ENCODE data around the gene NFIL3. TPM values are rescaled to one million over a fixed set of nuclear protein-coding genes. Genes with fewer than 3 reads are reported as not detected.
A peak's percentile ranks its signal among the peaks of the same experiment; 100 is the strongest.

NFIL3 gene
- total and polyA plus RNA-seq, 7 donors: 22.4 to 152 (median 67.3) TPM

GRCh38 chr9:91436841-91437240 lies 13.2 kb upstream of the NFIL3 start:
- Histone ChIP-seq H3K27me3 (ENCODE audit: insufficient read depth in 3 of 3, low read length in 2 of 3) (no peaks in the 10 kb centered on the region), H3K4me3 (no peak overlapping the region), H3K9me3 (no peaks in the 10 kb centered on the region), H3K36me3 (ENCODE audit: insufficient read depth in 1 of 2, low read depth in 1 of 2) (no peaks in the 10 kb centered on the region), H3K4me1 (peaks cover 4% of the 10 kb centered on the region), H3K27ac (no peak overlapping the region)
- 77 to 86% (median 81%) methylated on average over 13 of the region's 13 CpGs for WGBS, 3 donors
- TF ChIP-seq CTCF (IDR thresholded peaks at IDR 0.05): no peak
- no peak for DNase-seq
- intact Hi-C loops (cut with DNase I): no loop called here
- no peak for ATAC-seq

GRCh38 chr9:91433180-91433579 lies 9.5 kb upstream of the NFIL3 start:
- intact Hi-C loops (cut with DNase I): loop anchor here in 1 of 2 donors (5.0 kb wide), 1 partner anchor 396 kb away; no protein-coding TSS in a partner anchor
- peak; percentile 95 to 99 (median 98) for ATAC-seq
- 5 to 16% (median 6%) methylated on average over 2 of the region's 2 CpGs for WGBS, 3 donors
- no peak overlapping the region for H3K4me3 ChIP-seq
- peaks cover 4% of the 10 kb centered on the region for H3K4me1 ChIP-seq
- TF ChIP-seq CTCF (IDR thresholded peaks at IDR 0.05): peak; percentile 49
- H3K36me3 ChIP-seq (ENCODE audit: insufficient read depth in 1 of 2, low read depth in 1 of 2): no peaks in the 10 kb centered on the region
- no peaks in the 10 kb centered on the region for H3K27me3 ChIP-seq (ENCODE audit: insufficient read depth in 3 of 3, low read length in 2 of 3)
- peak overlapping the region; percentile 51 for H3K27ac ChIP-seq
- no peaks in the 10 kb centered on the region for H3K9me3 ChIP-seq
- DNase-seq: no peak

- no peaks in the 10 kb centered on the region for H3K9me3 ChIP-seq
- no peaks in the 10 kb centered on the region for H3K27me3 ChIP-seq (ENCODE audit: insufficient read depth in 3 of 3, low read length in 2 of 3)
- WGBS, 3 donors: 79 to 82% (median 82%) methylated on average over 5 of the region's 5 CpGs
- TF ChIP-seq CTCF (IDR thresholded peaks at IDR 0.05): no peak
- ATAC-seq (no peak), DNase-seq (no peak)
- H3K4me3 ChIP-seq: no peak overlapping the region
- no peaks in the 10 kb centered on the region for H3K36me3 ChIP-seq (ENCODE audit: insufficient read depth in 1 of 2, low read depth in 1 of 2)
- intact Hi-C loops (cut with DNase I): loop anchor here in 1 of 2 donors (5.0 kb wide), 1 partner anchor 394 kb away; no protein-coding TSS in a partner anchor
- H3K4me1 ChIP-seq: peaks cover 4% of the 10 kb centered on the region
- no peak overlapping the region for H3K27ac ChIP-seq
Measured at GRCh38 chr9:91431485-91431884, 7.9 kb upstream of the NFIL3 start.

GRCh38 chr9:91429501-91429900 lies 5.9 kb upstream of the NFIL3 start:
- Histone ChIP-seq H3K27me3 (ENCODE audit: insufficient read depth in 3 of 3, low read length in 2 of 3) (no peaks in the 10 kb centered on the region), H3K4me3 (no peak overlapping the region), H3K36me3 (ENCODE audit: insufficient read depth in 1 of 2, low read depth in 1 of 2) (no peaks in the 10 kb centered on the region), H3K9me3 (no peaks in the 10 kb centered on the region), H3K4me1 (peaks cover 4% of the 10 kb centered on the region), H3K27ac (no peak overlapping the region)
- ATAC-seq (no peak), DNase-seq (no peak)
- 87 to 89% (median 88%) methylated on average over 8 of the region's 8 CpGs for WGBS, 3 donors
- TF ChIP-seq CTCF (IDR thresholded peaks at IDR 0.05): no peak
- intact Hi-C loops (cut with DNase I): loop anchor here in 1 of 2 donors (5.0 kb wide), 1 partner anchor 337 kb away; no protein-coding TSS in a partner anchor

- H3K27me3 ChIP-seq (ENCODE audit: insufficient read depth in 3 of 3, low read length in 2 of 3): no peaks in the 10 kb centered on the region
- no peaks in the 10 kb centered on the region for H3K36me3 ChIP-seq (ENCODE audit: insufficient read depth in 1 of 2, low read depth in 1 of 2)
- peak in 1 of 2 donors; percentile 53 for DNase-seq
- 45 to 55% (median 51%) methylated on average over 5 of the region's 5 CpGs for WGBS, 3 donors
- no peak for TF ChIP-seq CTCF (IDR thresholded peaks at IDR 0.05)
- H3K4me3 ChIP-seq: no peak overlapping the region
- H3K27ac ChIP-seq: no peak overlapping the region
- intact Hi-C loops (cut with DNase I): loop anchor here in 1 of 2 donors (5.0 kb wide), 1 partner anchor 337 kb away; no protein-coding TSS in a partner anchor
- H3K9me3 ChIP-seq: no peaks in the 10 kb centered on the region
- ATAC-seq: no peak
- H3K4me1 ChIP-seq: peaks cover 4% of the 10 kb centered on the region
Measured at GRCh38 chr9:91428927-91429351, 5.3 kb upstream of the NFIL3 start.
